T-helper 2 cell treated with Interferon-gamma antibody and Interleukin-4, amounts not matched to agents 5 μg/mL and 100 μg/mL, for 36 hours (primary cell): ENCODE measurements around the gene NUDT6.

Source experiments
- DNase-seq: peaks from one replicate; pipeline ENCODE4 v3.0.0; 2021; ENCODE audit warnings: low spot score
- H3K27ac Mint-ChIP-seq: one replicate; pipeline ENCODE4 v1.8.0; 2021; ENCODE audit warnings: mild to moderate bottlenecking, mixed read lengths
- H3K27me3 Mint-ChIP-seq: one replicate; pipeline ENCODE4 v1.8.0; 2021; ENCODE audit warnings: low read depth, mixed read lengths
- H3K36me3 Mint-ChIP-seq: one replicate; pipeline ENCODE4 v1.8.0; 2021; ENCODE audit warnings: low read depth, mixed read lengths
- H3K4me1 Mint-ChIP-seq: one replicate; pipeline ENCODE4 v1.8.0; 2021; ENCODE audit warnings: low read depth, mixed read lengths
- H3K4me3 Mint-ChIP-seq: one replicate; pipeline ENCODE4 v1.8.0; 2022; ENCODE audit warnings: mild to moderate bottlenecking, moderate library complexity, mixed read lengths
- H3K9me3 Mint-ChIP-seq: one replicate; pipeline ENCODE4 v1.8.0; 2021; ENCODE audit warnings: mixed read lengths

NUDT6 gene

GRCh38 chr4:122932763-122933162 lies 10.4 kb upstream of the NUDT6 start:
- Mint-ChIP-seq H3K4me1 (peaks cover 8% of the 10 kb centered on the region), H3K36me3 (peaks cover 35% of the 10 kb centered on the region), H3K27ac (no peak overlapping the region), H3K27me3 (no peaks in the 10 kb centered on the region), H3K4me3 (no peak overlapping the region), H3K9me3 (no peaks in the 10 kb centered on the region)
- DNase-seq, result no peak

GRCh38 chr4:122930862-122931261 lies 8.5 kb upstream of the NUDT6 start:
- Mint-ChIP-seq H3K36me3 (peaks cover 24% of the 10 kb centered on the region), H3K4me1 (peaks cover 13% of the 10 kb centered on the region), H3K9me3 (no peaks in the 10 kb centered on the region), H3K27me3 (no peaks in the 10 kb centered on the region), H3K4me3 (no peak overlapping the region), H3K27ac (no peak overlapping the region)
- DNase-seq, result no peak

- Mint-ChIP-seq H3K4me3 (no peak overlapping the region), H3K27ac (no peak overlapping the region), H3K27me3 (no peaks in the 10 kb centered on the region), H3K36me3 (peaks cover 11% of the 10 kb centered on the region), H3K4me1 (peaks cover 8% of the 10 kb centered on the region), H3K9me3 (no peaks in the 10 kb centered on the region)
- DNase-seq, result no peak
These were observed 6.5 kb upstream of the NUDT6 start for GRCh38 chr4:122928930-122929329.

- Mint-ChIP-seq H3K27me3 (no peaks in the 10 kb centered on the region), H3K36me3 (no peaks in the 10 kb centered on the region), H3K27ac (peak overlapping the region; percentile 97), H3K9me3 (no peaks in the 10 kb centered on the region), H3K4me1 (peaks cover 14% of the 10 kb centered on the region), H3K4me3 (no peak overlapping the region)
- peak; percentile 88 for DNase-seq
These were observed 597 bp upstream of the NUDT6 start for GRCh38 chr4:122922877-122923511.

- Mint-ChIP-seq H3K4me1 (peaks cover 10% of the 10 kb centered on the region), H3K9me3 (no peaks in the 10 kb centered on the region), H3K27me3 (no peaks in the 10 kb centered on the region), H3K36me3 (peaks cover 5% of the 10 kb centered on the region), H3K4me3 (peak overlapping the region; percentile 63), H3K27ac (no peak overlapping the region)
- no peak for DNase-seq
These were observed 1.1 kb downstream of the NUDT6 start for GRCh38 chr4:122921300-122921699.

GRCh38 chr4:122920473-122920872 lies 1.9 kb downstream of the NUDT6 start:
- H3K27me3 Mint-ChIP-seq, result no peaks in the 10 kb centered on the region
- no peak overlapping the region for H3K4me3 Mint-ChIP-seq
- no peak overlapping the region for H3K27ac Mint-ChIP-seq
- H3K9me3 Mint-ChIP-seq, result no peaks in the 10 kb centered on the region
- H3K4me1 Mint-ChIP-seq, result peaks cover 10% of the 10 kb centered on the region
- peaks cover 7% of the 10 kb centered on the region for H3K36me3 Mint-ChIP-seq
- no peak for DNase-seq

- DNase-seq, result no peak
- Mint-ChIP-seq H3K27ac (no peak overlapping the region), H3K9me3 (no peaks in the 10 kb centered on the region), H3K4me3 (no peak overlapping the region), H3K27me3 (no peaks in the 10 kb centered on the region), H3K4me1 (peaks cover 10% of the 10 kb centered on the region), H3K36me3 (peaks cover 7% of the 10 kb centered on the region)
These were observed 4.7 kb downstream of the NUDT6 start for GRCh38 chr4:122917731-122918130.

- Mint-ChIP-seq H3K9me3 (no peaks in the 10 kb centered on the region), H3K4me1 (peaks cover 8% of the 10 kb centered on the region), H3K27me3 (no peaks in the 10 kb centered on the region), H3K27ac (no peak overlapping the region), H3K36me3 (peaks cover 23% of the 10 kb centered on the region), H3K4me3 (no peak overlapping the region)
- no peak for DNase-seq
These were observed 7.5 kb downstream of the NUDT6 start for GRCh38 chr4:122914938-122915337.

GRCh38 chr4:122914292-122914904 lies 8.0 kb downstream of the NUDT6 start:
- Mint-ChIP-seq H3K4me1 (peaks cover 6% of the 10 kb centered on the region), H3K36me3 (peaks cover 23% of the 10 kb centered on the region), H3K4me3 (no peak overlapping the region), H3K9me3 (no peaks in the 10 kb centered on the region), H3K27ac (no peak overlapping the region), H3K27me3 (no peaks in the 10 kb centered on the region)
- no peak for DNase-seq

- peaks cover 6% of the 10 kb centered on the region for H3K4me1 Mint-ChIP-seq
- peaks cover 25% of the 10 kb centered on the region for H3K36me3 Mint-ChIP-seq
- H3K9me3 Mint-ChIP-seq, result no peaks in the 10 kb centered on the region
These were observed 9.4 kb downstream of the NUDT6 start for GRCh38 chr4:122912810-122913575.

GRCh38 chr4:122911588-122911987 lies 10.8 kb downstream of the NUDT6 start:
- Mint-ChIP-seq H3K9me3 (no peaks in the 10 kb centered on the region), H3K4me3 (no peak overlapping the region), H3K36me3 (peaks cover 23% of the 10 kb centered on the region), H3K27ac (no peak overlapping the region), H3K27me3 (no peaks in the 10 kb centered on the region), H3K4me1 (peaks cover 6% of the 10 kb centered on the region)
- DNase-seq, result no peak

More at GRCh38 chr4:122912810-122913575, 9.4 kb downstream of the NUDT6 start:
- Mint-ChIP-seq H3K4me3 (no peak overlapping the region), H3K27me3 (no peaks in the 10 kb centered on the region), H3K27ac (no peak overlapping the region)
- DNase-seq, result no peak

GRCh38 chr4:122909683-122910082 lies 12.7 kb downstream of the NUDT6 start:
- Mint-ChIP-seq H3K4me3 (no peak overlapping the region), H3K4me1 (peaks cover 6% of the 10 kb centered on the region), H3K27ac (no peak overlapping the region), H3K9me3 (no peaks in the 10 kb centered on the region), H3K27me3 (no peaks in the 10 kb centered on the region), H3K36me3 (peaks cover 24% of the 10 kb centered on the region)
- DNase-seq, result no peak

GRCh38 chr4:122908223-122908622 lies 14.2 kb downstream of the NUDT6 start:
- Mint-ChIP-seq H3K9me3 (no peaks in the 10 kb centered on the region), H3K4me3 (no peak overlapping the region), H3K36me3 (peaks cover 25% of the 10 kb centered on the region), H3K4me1 (peaks cover 6% of the 10 kb centered on the region), H3K27ac (no peak overlapping the region), H3K27me3 (no peaks in the 10 kb centered on the region)
- DNase-seq, result no peak

- no peaks in the 10 kb centered on the region for H3K27me3 Mint-ChIP-seq
- peaks cover 22% of the 10 kb centered on the region for H3K36me3 Mint-ChIP-seq
- H3K27ac Mint-ChIP-seq, result no peak overlapping the region
- H3K9me3 Mint-ChIP-seq, result no peaks in the 10 kb centered on the region
- no peak overlapping the region for H3K4me3 Mint-ChIP-seq
- DNase-seq, result no peak
- H3K4me1 Mint-ChIP-seq, result peaks cover 5% of the 10 kb centered on the region
These were observed 15.5 kb downstream of the NUDT6 start for GRCh38 chr4:122906859-122907305.
